CD4-positive, alpha-beta T cell (primary cell): ENCODE measurements around the gene TNS3. TPM values are rescaled to one million over a fixed set of nuclear protein-coding genes. Genes with fewer than 3 reads are reported as not detected.

ENCODE experiments used
- ATAC-seq: fragments of 200-7000 bp; cut with Tn5 transposase; one replicate; pipeline ENCODE4 v1.10.0; 2022; ENCODE audit warnings: mild to moderate bottlenecking; ENCODE audit not compliant: poor library complexity
- CTCF ChIA-PET: fragments of 350-600 bp; sonication (Branson Sonifier 250); formaldehyde crosslinking; loops from one replicate; lab custom pipeline; 2021; ENCODE audit warnings: antibody characterized with exemption, inconsistent platforms; lab: Charles Lee
- POLR2A ChIA-PET: fragments of 350-600 bp; sonication (Branson Sonifier 250); formaldehyde crosslinking; loops from one replicate; lab custom pipeline; 2021; ENCODE audit warnings: antibody characterized with exemption, inconsistent platforms; lab: Charles Lee
- DNase-seq, 14 experiments: peaks; one replicate each; pipeline ENCODE4 v3.0.0-alpha.2; 2013 to 2020; ENCODE audit warnings: mixed read lengths in 2 of 14
- H3K27ac ChIP-seq, 2 donors: one replicate each; pipeline versions ENCODE4 v1.5.1 to v1.7.0; 2013; ENCODE audit warnings: low read length in 2 of 2, low read depth in 1 of 2, mild to moderate bottlenecking in 1 of 2
- H3K27me3 ChIP-seq, 2 experiments: 1 replicate in 1 of 2; 2 replicates in 1 of 2; pipeline versions ENCODE4 v1.6.1 to v1.7.0; 2013; ENCODE audit warnings: low read length in 2 of 2, control low read depth in 1 of 2, mild to moderate bottlenecking in 1 of 2, moderate library complexity in 1 of 2; ENCODE audit not compliant: insufficient read depth in 2 of 2, control insufficient read depth in 1 of 2
- H3K36me3 ChIP-seq: one replicate; pipeline ENCODE4 v1.6.1; 2013; ENCODE audit warnings: low read length, control low read depth; ENCODE audit not compliant: insufficient read depth
- H3K4me1 ChIP-seq: one replicate; pipeline ENCODE4 v1.6.1; 2013; ENCODE audit warnings: low read length, control low read depth; ENCODE audit not compliant: insufficient read depth
- H3K4me3 ChIP-seq: one replicate; pipeline ENCODE4 v1.5.1; 2013; ENCODE audit warnings: mild to moderate bottlenecking, low read length, moderate library complexity
- H3K9me3 ChIP-seq, 2 experiments: 1 replicate in 1 of 2; 2 replicates in 1 of 2; pipeline versions ENCODE4 v1.6.1 to v1.7.0; 2013; ENCODE audit warnings: low read length in 2 of 2, mild to moderate bottlenecking in 2 of 2, control low read depth in 1 of 2, moderate library complexity in 1 of 2; ENCODE audit not compliant: control insufficient read depth in 1 of 2, insufficient read depth in 1 of 2
- H3K27ac Mint-ChIP-seq: one replicate; pipeline ENCODE4 v1.8.0; 2020; ENCODE audit warnings: mixed read lengths
- H3K27me3 Mint-ChIP-seq: one replicate; pipeline ENCODE4 v1.8.0; 2021; ENCODE audit warnings: mixed read lengths
- H3K36me3 Mint-ChIP-seq: one replicate; pipeline ENCODE4 v1.8.0; 2021; ENCODE audit warnings: low read depth, mixed read lengths
- H3K4me1 Mint-ChIP-seq: one replicate; pipeline ENCODE4 v1.8.0; 2021; ENCODE audit warnings: low read depth, mixed read lengths
- H3K4me3 Mint-ChIP-seq: one replicate; pipeline ENCODE4 v1.8.0; 2020; ENCODE audit warnings: mild to moderate bottlenecking, mixed read lengths
- H3K9me3 Mint-ChIP-seq: one replicate; pipeline ENCODE4 v1.8.0; 2020; ENCODE audit warnings: mixed read lengths
- CTCF ChIP-seq: fragments of 200-600 bp; IDR thresholded peaks from one replicate; pipeline ENCODE4 v1.8.0; 2022; ENCODE audit warnings: antibody characterized with exemption, mild to moderate bottlenecking
- intact Hi-C, 2 experiments: fragments of 100-400 bp; cut with DNase I in 1 of 2; cut with micrococcal nuclease in 1 of 2; formaldehyde crosslinking; loops; one replicate each; pipeline versions ENCODE4 v1.15.1 to v1.9.0; 2023 to 2025; cut with DNase I, micrococcal nuclease
- total RNA-seq, 174 experiments: library from RNA in 2 of 174; stranded (reverse) in 2 of 174; gene quantifications; one replicate each; pipeline ENCODE4 v1.2.3 and lab custom pipeline; 2021 to 2026

The TNS3 gene
- total RNA-seq, 2 experiments from 2014 or later: 0.16 to 0.47 TPM

- intact Hi-C loops: no loop called here
- H3K4me1 ChIP-seq: no peaks in the 10 kb centered on the region
- H3K9me3 ChIP-seq: peaks cover 0 to 15% of the 10 kb centered on the region in 2 experiments
- DNase-seq: no peak
- Mint-ChIP-seq H3K4me1 (no peaks in the 10 kb centered on the region), H3K4me3 (no peak overlapping the region), H3K27ac (no peak overlapping the region), H3K9me3 (no peaks in the 10 kb centered on the region), H3K27me3 (no peaks in the 10 kb centered on the region), H3K36me3 (no peaks in the 10 kb centered on the region)
- CTCF ChIA-PET: no interaction called here
- no peak for TF ChIP-seq CTCF
- no peak overlapping the region for H3K27ac ChIP-seq
- no peaks in the 10 kb centered on the region for H3K27me3 ChIP-seq
- no peak for ATAC-seq
- H3K36me3 ChIP-seq: no peaks in the 10 kb centered on the region
- POLR2A ChIA-PET: no interaction called here
- H3K4me3 ChIP-seq: no peak overlapping the region
These were observed 163.2 kb downstream of the TNS3 start for GRCh38 chr7:47418601-47419309.

- H3K36me3 ChIP-seq: no peaks in the 10 kb centered on the region
- Mint-ChIP-seq H3K27ac (no peak overlapping the region), H3K4me1 (no peaks in the 10 kb centered on the region), H3K36me3 (no peaks in the 10 kb centered on the region), H3K27me3 (no peaks in the 10 kb centered on the region), H3K9me3 (no peaks in the 10 kb centered on the region), H3K4me3 (no peak overlapping the region)
- ChIA-PET POLR2A (no interaction called here), CTCF (no interaction called here)
- intact Hi-C loops: no loop called here
- DNase-seq (no peak), ATAC-seq (no peak)
- H3K4me3 ChIP-seq: no peak overlapping the region
- peaks cover 0 to 15% of the 10 kb centered on the region in 2 experiments for H3K9me3 ChIP-seq
- no peaks in the 10 kb centered on the region for H3K27me3 ChIP-seq
- no peak for TF ChIP-seq CTCF
- no peaks in the 10 kb centered on the region for H3K4me1 ChIP-seq
- no peak overlapping the region for H3K27ac ChIP-seq
These were observed 165.1 kb downstream of the TNS3 start for GRCh38 chr7:47416492-47417480.

- no peak for ATAC-seq
- H3K27ac Mint-ChIP-seq: no peak overlapping the region
These were observed 166.3 kb downstream of the TNS3 start for GRCh38 chr7:47415318-47416212.

More at GRCh38 chr7:47415318-47416212, 166.3 kb downstream of the TNS3 start:
- H3K4me3 ChIP-seq: no peak overlapping the region
- Mint-ChIP-seq H3K4me3 (no peak overlapping the region), H3K36me3 (no peaks in the 10 kb centered on the region), H3K4me1 (no peaks in the 10 kb centered on the region), H3K27me3 (no peaks in the 10 kb centered on the region), H3K9me3 (no peaks in the 10 kb centered on the region)
- no peaks in the 10 kb centered on the region for H3K27me3 ChIP-seq
- H3K4me1 ChIP-seq: no peaks in the 10 kb centered on the region
- no peaks in the 10 kb centered on the region for H3K36me3 ChIP-seq
- intact Hi-C loops: no loop called here
- H3K27ac ChIP-seq: no peak overlapping the region
- ChIA-PET POLR2A (no interaction called here), CTCF (no interaction called here)
- peaks cover 0 to 15% of the 10 kb centered on the region in 2 experiments for H3K9me3 ChIP-seq
- no peak for TF ChIP-seq CTCF
- no peak for DNase-seq
